Stomach (tissue), 9 donors: Measurements from ENCODE around the gene RNU6-9. TPM values are rescaled to one million over a fixed set of nuclear protein-coding genes. Genes with fewer than 3 reads are reported as not detected.

Experiments
- DNase-seq, 2 donors: peaks; one replicate each; pipeline versions ENCODE4 v3.0.0 to v3.0.0-alpha.2; 2013 to 2019
- H3K27ac ChIP-seq, 5 donors: fragments of 200-600 bp in 4 of 5; sonication (generic) in 4 of 5; one replicate each; pipeline ENCODE4 v1.5.1; 2013 to 2019; ENCODE audit warnings: mild to moderate bottlenecking in 1 of 5, moderate library complexity in 1 of 5
- H3K27me3 ChIP-seq, 3 donors: fragments of 200-600 bp; sonication (generic); one replicate each; pipeline ENCODE4 v1.5.1; 2017 to 2019; ENCODE audit warnings: mixed run types in 1 of 3
- H3K36me3 ChIP-seq, 4 donors: fragments of 200-600 bp; sonication (generic); 1 replicate in 3 of 4; 2 replicates in 1 of 4; pipeline ENCODE4 v1.5.1; 2016 to 2019
- H3K4me1 ChIP-seq, 4 donors: fragments of 200-600 bp; sonication (generic); one replicate each; pipeline ENCODE4 v1.5.1; 2016 to 2019
- H3K4me3 ChIP-seq, 4 donors: fragments of 200-600 bp; sonication (generic) in 3 of 4; one replicate each; pipeline ENCODE4 v1.5.1; 2016 to 2019; ENCODE audit warnings: mild to moderate bottlenecking in 1 of 4
- H3K9me3 ChIP-seq, 4 donors: fragments of 200-600 bp; sonication (generic); one replicate each; pipeline ENCODE4 v1.5.1; 2016 to 2019
- CTCF ChIP-seq, 7 experiments: fragments of 450-650 bp in 4 of 7; fragments of 200-600 bp in 3 of 7; sonication (generic) in 3 of 7; IDR thresholded peaks; one replicate each; pipeline ENCODE4 v1.5.1; 2016 to 2019; ENCODE audit warnings: antibody characterized with exemption in 7 of 7, control low read depth in 2 of 7, mild to moderate bottlenecking in 1 of 7
- EP300 ChIP-seq: sonication (generic); formaldehyde crosslinking; IDR thresholded peaks from one replicate; pipeline ENCODE4 v1.6.1; 2017; ENCODE audit warnings: antibody characterized with exemption
- POLR2A ChIP-seq, 4 donors: fragments of 450-650 bp; IDR thresholded peaks; one replicate each; pipeline ENCODE4 v1.6.1; 2016; ENCODE audit warnings: antibody characterized with exemption in 4 of 4, control low read depth in 2 of 4, mild to moderate bottlenecking in 1 of 4, moderate library complexity in 1 of 4
- POLR2AphosphoS5 ChIP-seq, 3 donors: sonication (generic); formaldehyde crosslinking; IDR thresholded peaks; one replicate each; pipeline ENCODE4 v1.6.1; 2016; ENCODE audit warnings: antibody characterized with exemption in 3 of 3
- WGBS, 5 donors: extraction: QIAGEN DNeasy Blood & Tissue Kit in 3 of 5; methylation state at CpG; one replicate each; pipeline versions ENCODE4 v1.1.5 to v1.1.7; 2013 to 2018; 5-methylcytosine and 5-hydroxymethylcytosine counted together
- intact Hi-C: fragments of 100-400 bp; cut with DNase I; formaldehyde crosslinking; loops from one replicate; pipeline ENCODE4 v1.15.1; 2023; ENCODE audit warnings: low total_unique reads
- polyA plus RNA-seq, 3 donors: library from polyadenylated mRNA; stranded (reverse); fragments of 200-250 nt; gene quantifications; one replicate each; pipeline ENCODE4 v1.2.3, GENCODE V29; 2013
- total RNA-seq, 5 donors: library from RNA; depleted of rRNA; stranded (reverse); fragments of >200 nt; gene quantifications; one replicate each; pipeline versions ENCODE4 v1.1.0 to v1.2.3, GENCODE V29; 2014 to 2016
- donor health status: healthy with polysubstance abuse.
- donor health status: Bipolar disorder and iron deficiency.
- donor health status: healthy.

The RNU6-9 gene
- total and polyA plus RNA-seq, 8 donors = not detected

- WGBS, 5 donors = 13 to 30% (median 18%) methylated on average over 30 to 60 of the region's 60 CpGs
- Histone ChIP-seq H3K27ac (peak overlapping the region in 1 of 5 donors; percentile 3), H3K27me3 (peaks cover 0 to 56% (median 28%) of the 10 kb centered on the region in 3 donors), H3K4me3 (peak overlapping the region in 3 of 4 donors; percentile 4 to 48 (median 44)), H3K36me3 (peaks cover 0 to under 1% (median 0%) of the 10 kb centered on the region in 4 donors), H3K4me1 (peaks cover 29 to 54% (median 44%) of the 10 kb centered on the region in 4 donors), H3K9me3 (no peaks in the 10 kb centered on the region)
- TF ChIP-seq POLR2A (IDR thresholded peaks at IDR 0.05) (no peak), EP300 (no peak), POLR2AphosphoS5 (IDR thresholded peaks at IDR 0.05) (no peak), CTCF (IDR thresholded peaks at IDR 0.05) (no peak)
- DNase-seq = peak in 1 of 2 donors; percentile 78
- intact Hi-C loops = no loop called here
Measured at GRCh38 chr19:861756-862580, 31.3 kb upstream of the RNU6-9 start.

DNA sequence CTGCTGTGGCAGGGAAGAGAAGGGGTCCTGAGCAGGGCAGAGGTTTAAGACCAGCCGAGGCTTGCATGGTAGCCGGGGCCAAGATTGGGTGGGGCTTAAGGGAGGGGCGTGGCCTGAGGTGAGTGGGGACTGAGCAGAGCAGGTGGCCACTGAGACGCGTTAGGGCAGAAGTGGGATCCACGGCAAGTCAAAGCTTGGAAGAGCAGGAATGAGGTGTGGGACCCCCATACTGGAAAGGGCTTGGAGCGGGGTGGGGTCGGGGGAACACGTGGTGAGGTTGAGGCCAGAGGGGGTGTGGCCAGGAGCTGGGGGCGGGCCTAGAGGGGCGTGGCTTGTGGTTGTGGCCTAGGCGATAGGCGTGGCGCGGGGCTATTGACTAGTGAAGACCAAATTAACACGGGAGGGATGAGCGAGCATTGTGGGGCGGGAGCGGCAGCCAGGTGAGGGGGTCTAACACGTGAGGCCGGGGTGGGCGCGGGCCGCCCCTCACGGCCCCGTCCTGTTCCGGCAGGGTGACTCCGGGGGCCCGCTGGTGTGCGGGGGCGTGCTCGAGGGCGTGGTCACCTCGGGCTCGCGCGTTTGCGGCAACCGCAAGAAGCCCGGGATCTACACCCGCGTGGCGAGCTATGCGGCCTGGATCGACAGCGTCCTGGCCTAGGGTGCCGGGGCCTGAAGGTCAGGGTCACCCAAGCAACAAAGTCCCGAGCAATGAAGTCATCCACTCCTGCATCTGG, 30.5 kb upstream of the RNU6-9 start:
- Histone ChIP-seq H3K27me3 (peaks cover 0 to 51% (median 28%) of the 10 kb centered on the region in 3 donors), H3K4me3 (peak overlapping the region in 2 of 4 donors; percentile 25 to 28), H3K27ac (peak overlapping the region in 1 of 5 donors; percentile 24), H3K9me3 (no peaks in the 10 kb centered on the region), H3K36me3 (peaks cover 3 to 8% (median 5%) of the 10 kb centered on the region in 4 donors), H3K4me1 (peaks cover 29 to 54% (median 44%) of the 10 kb centered on the region in 4 donors)
- DNase-seq = peak; percentile 61 to 86
- intact Hi-C loops = no loop called here
- no peak for TF ChIP-seq CTCF (IDR thresholded peaks at IDR 0.05)
- no peak for TF ChIP-seq POLR2A (IDR thresholded peaks at IDR 0.05)
- 10 to 30% (median 15%) methylated on average over 35 to 48 of the region's 48 CpGs for WGBS, 5 donors

GRCh38 chr19:863315-863620, 30.0 kb upstream of the RNU6-9 start:
- H3K27me3 ChIP-seq = peaks cover 0 to 49% (median 28%) of the 10 kb centered on the region in 3 donors

More at GRCh38 chr19:863315-863620, 30.0 kb upstream of the RNU6-9 start:
- peaks cover 29 to 58% (median 44%) of the 10 kb centered on the region in 4 donors for H3K4me1 ChIP-seq
- WGBS, 5 donors = 71 to 80% (median 72%) methylated on average over 7 of the region's 7 CpGs
- peak overlapping the region in 3 of 5 donors; percentile 24 to 41 (median 32) for H3K27ac ChIP-seq
- TF ChIP-seq EP300 = no peak
- no peak for TF ChIP-seq CTCF (IDR thresholded peaks at IDR 0.05)
- no peak for TF ChIP-seq POLR2A (IDR thresholded peaks at IDR 0.05)
- TF ChIP-seq POLR2AphosphoS5 (IDR thresholded peaks at IDR 0.05) = no peak
- peak overlapping the region in 2 of 4 donors; percentile 25 to 28 for H3K4me3 ChIP-seq
- peaks cover 8 to 13% (median 10%) of the 10 kb centered on the region in 4 donors for H3K36me3 ChIP-seq
- DNase-seq = no peak
- intact Hi-C loops = no loop called here
- no peaks in the 10 kb centered on the region for H3K9me3 ChIP-seq
